ENCODE results near the gene CCDC171. TPM values are rescaled to one million over a fixed set of nuclear protein-coding genes. Genes with fewer than 3 reads are reported as not detected.

CCDC171 gene
- total RNA-seq, 1 experiment from 2014 or later: 2.4 TPM

DNA sequence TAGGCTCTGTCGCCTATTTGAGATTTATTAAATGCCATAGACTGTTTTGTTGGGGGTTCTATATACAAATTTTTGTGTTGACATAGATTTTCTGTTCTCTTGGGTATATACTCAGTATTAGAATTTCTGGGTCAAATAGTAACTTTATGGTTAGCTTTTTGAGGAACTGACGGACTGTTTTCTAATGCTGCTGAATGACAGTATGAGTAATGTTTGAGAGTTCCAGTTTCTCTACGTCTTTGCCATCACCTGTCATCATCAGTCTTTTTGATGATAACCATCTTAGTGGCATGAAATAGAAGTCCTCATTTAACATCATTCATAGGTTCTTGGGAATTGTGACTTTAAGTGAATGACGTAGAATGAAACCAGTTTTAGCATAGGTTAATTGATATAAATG, 60.1 kb downstream of the CCDC171 start:
- Histone ChIP-seq H3K27me3 (ENCODE audit: insufficient read depth, low read depth) (no peaks in the 10 kb centered on the region), H3K27ac (no peak overlapping the region), H3K4me1 (replicated peaks; ENCODE audit: insufficient read depth) (no peaks in the 10 kb centered on the region), H3K79me2 (ENCODE audit: low read depth) (no peaks in the 10 kb centered on the region), H3K9me3 (ENCODE audit: insufficient read depth, low read depth) (no peaks in the 10 kb centered on the region), H3K4me3 (no peak overlapping the region), H3K36me3 (ENCODE audit: low read depth) (no peaks in the 10 kb centered on the region), H4K20me1 (ENCODE audit: insufficient read depth) (no peaks in the 10 kb centered on the region), H3K9me2 (ENCODE audit: insufficient read depth) (no peaks in the 10 kb centered on the region), H3K4me2 (no peak overlapping the region), H3F3A (ENCODE audit: insufficient read depth, low read depth) (no peaks in the 10 kb centered on the region), H2AFZ (no peak overlapping the region)
- no TSS peak for BruUV-seq (replicated peaks)
- DNase-seq: no peak
- TF ChIP-seq, protein P1, sequence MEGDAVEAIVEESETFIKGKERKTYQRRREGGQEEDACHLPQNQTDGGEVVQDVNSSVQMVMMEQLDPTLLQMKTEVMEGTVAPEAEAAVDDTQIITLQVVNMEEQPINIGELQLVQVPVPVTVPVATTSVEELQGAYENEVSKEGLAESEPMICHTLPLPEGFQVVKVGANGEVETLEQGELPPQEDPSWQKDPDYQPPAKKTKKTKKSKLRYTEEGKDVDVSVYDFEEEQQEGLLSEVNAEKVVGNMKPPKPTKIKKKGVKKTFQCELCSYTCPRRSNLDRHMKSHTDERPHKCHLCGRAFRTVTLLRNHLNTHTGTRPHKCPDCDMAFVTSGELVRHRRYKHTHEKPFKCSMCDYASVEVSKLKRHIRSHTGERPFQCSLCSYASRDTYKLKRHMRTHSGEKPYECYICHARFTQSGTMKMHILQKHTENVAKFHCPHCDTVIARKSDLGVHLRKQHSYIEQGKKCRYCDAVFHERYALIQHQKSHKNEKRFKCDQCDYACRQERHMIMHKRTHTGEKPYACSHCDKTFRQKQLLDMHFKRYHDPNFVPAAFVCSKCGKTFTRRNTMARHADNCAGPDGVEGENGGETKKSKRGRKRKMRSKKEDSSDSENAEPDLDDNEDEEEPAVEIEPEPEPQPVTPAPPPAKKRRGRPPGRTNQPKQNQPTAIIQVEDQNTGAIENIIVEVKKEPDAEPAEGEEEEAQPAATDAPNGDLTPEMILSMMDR (conservative IDR thresholded peaks at IDR 0.05): no peak
- no peak for TF ChIP-seq EZH2 (IDR thresholded peaks at IDR 0.05; ENCODE audit: low read depth)
- intact Hi-C loops (cut with micrococcal nuclease; ENCODE audit: unreplicated experiment): no loop called here
- CTCF ChIA-PET: no interaction called here
- POLR2A ChIA-PET (ENCODE audit: unreplicated experiment): no interaction called here

DNA sequence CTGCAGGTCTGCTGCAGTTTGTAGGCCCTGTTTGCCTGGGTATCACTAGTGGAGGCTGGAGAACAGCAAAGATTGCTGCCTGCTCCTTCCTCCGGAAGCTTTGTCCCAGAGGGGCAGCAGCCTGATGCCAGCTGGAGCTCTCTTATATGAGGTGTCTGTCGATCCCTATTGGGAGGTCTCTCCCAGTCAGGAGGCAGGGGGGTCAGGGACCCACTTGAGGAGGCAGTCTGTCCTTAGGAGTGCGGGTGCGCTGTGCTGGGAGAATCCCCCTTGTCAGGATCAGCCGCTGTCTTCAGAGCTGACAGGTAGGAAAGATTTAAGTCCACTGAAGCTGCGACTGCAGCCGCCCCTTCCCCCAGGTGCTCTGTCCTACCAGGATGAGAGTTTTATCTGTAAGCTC, 64.9 kb downstream of the CCDC171 start:
- Histone ChIP-seq H3K79me2 (ENCODE audit: low read depth) (no peaks in the 10 kb centered on the region), H4K20me1 (ENCODE audit: insufficient read depth) (no peaks in the 10 kb centered on the region), H3K4me3 (no peak overlapping the region), H3K27ac (no peak overlapping the region), H3K4me1 (replicated peaks; ENCODE audit: insufficient read depth) (no peaks in the 10 kb centered on the region), H3F3A (ENCODE audit: insufficient read depth, low read depth) (no peaks in the 10 kb centered on the region), H3K27me3 (ENCODE audit: insufficient read depth, low read depth) (no peaks in the 10 kb centered on the region), H3K36me3 (ENCODE audit: low read depth) (no peaks in the 10 kb centered on the region), H3K9me2 (ENCODE audit: insufficient read depth) (no peaks in the 10 kb centered on the region), H3K4me2 (no peak overlapping the region), H3K9me3 (ENCODE audit: insufficient read depth, low read depth) (no peaks in the 10 kb centered on the region), H2AFZ (no peak overlapping the region)
- BruUV-seq (replicated peaks): no TSS peak
- TF ChIP-seq, protein P1 (conservative IDR thresholded peaks at IDR 0.05): no peak
- TF ChIP-seq EZH2 (IDR thresholded peaks at IDR 0.05; ENCODE audit: low read depth): no peak
- intact Hi-C loops (cut with micrococcal nuclease; ENCODE audit: unreplicated experiment): no loop called here
- DNase-seq: no peak
- POLR2A ChIA-PET (ENCODE audit: unreplicated experiment): no interaction called here
- CTCF ChIA-PET: no interaction called here

DNA sequence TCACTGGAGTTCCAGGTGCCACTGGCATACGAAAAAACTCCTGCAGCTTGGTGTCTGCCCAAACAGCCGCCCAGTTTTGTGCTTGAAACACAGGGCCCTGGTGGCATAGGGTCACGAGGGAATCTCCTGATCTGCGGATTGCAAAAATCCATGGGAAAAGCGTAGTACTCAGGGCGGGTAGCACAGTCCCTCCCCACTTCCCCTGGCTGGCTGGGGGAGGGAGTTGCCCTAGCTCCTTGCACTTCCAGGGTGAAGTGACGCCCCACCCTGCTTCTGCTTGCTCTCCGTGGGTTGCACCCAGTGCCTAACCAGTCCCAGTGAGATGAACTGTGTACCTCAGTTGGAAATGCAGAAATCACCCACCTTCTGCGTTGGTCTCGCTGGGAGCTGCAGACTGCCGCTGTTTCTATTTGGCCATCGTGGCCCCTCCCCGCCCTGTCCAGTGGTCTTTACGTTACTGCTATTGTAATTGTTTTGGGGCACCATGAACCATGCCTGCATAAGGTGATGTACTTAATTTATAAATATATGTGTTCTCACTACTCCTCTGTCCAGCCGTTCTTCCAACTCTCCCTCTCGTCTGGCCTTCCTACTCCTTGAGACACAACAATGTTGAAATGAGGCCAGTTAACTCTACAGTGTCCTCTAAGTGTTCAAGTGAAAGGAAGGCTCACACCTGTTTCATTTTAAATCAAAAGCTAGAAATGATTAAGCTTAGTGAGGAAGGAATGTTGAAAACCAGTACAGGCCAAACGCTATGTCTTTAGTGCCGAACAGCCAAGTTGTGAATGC, 65.9 kb downstream of the CCDC171 start:
- Histone ChIP-seq H2AFZ (no peak overlapping the region), H3K36me3 (ENCODE audit: low read depth) (no peaks in the 10 kb centered on the region), H3K27me3 (ENCODE audit: insufficient read depth, low read depth) (no peaks in the 10 kb centered on the region), H3K4me2 (no peak overlapping the region), H4K20me1 (ENCODE audit: insufficient read depth) (no peaks in the 10 kb centered on the region), H3K4me3 (no peak overlapping the region), H3K4me1 (replicated peaks; ENCODE audit: insufficient read depth) (no peaks in the 10 kb centered on the region), H3K9me3 (ENCODE audit: insufficient read depth, low read depth) (no peaks in the 10 kb centered on the region), H3K27ac (no peak overlapping the region), H3K79me2 (ENCODE audit: low read depth) (no peaks in the 10 kb centered on the region), H3F3A (ENCODE audit: insufficient read depth, low read depth) (no peaks in the 10 kb centered on the region), H3K9me2 (ENCODE audit: insufficient read depth) (no peaks in the 10 kb centered on the region)
- ChIA-PET CTCF (no interaction called here), POLR2A (ENCODE audit: unreplicated experiment) (no interaction called here)
- intact Hi-C loops (cut with micrococcal nuclease; ENCODE audit: unreplicated experiment): no loop called here
- TF ChIP-seq, protein P1 (conservative IDR thresholded peaks at IDR 0.05): no peak
- DNase-seq: no peak
- BruUV-seq (replicated peaks): no TSS peak

All from PC-9 (cell line).